ENCODE measurements around the gene DDX25. TPM values are rescaled to one million over a fixed set of nuclear protein-coding genes. Genes with fewer than 3 reads are reported as not detected.

The DDX25 gene
- total and polyA plus RNA-seq, 9 of the 15 experiments (the other 6 are each of a cell fraction or from before 2014, with no cell fraction given): not detected

- TF ChIP-seq RBM15 (IDR thresholded peaks at IDR 0.05; ENCODE audit: insufficient read depth, low read length) (no peak), HCFC1 (IDR thresholded peaks at IDR 0.05; ENCODE audit: low read depth, low read length) (no peak), ZNF830 (CRISPR knock-in tag; IDR thresholded peaks at IDR 0.05) (no peak), SRSF9 (IDR thresholded peaks at IDR 0.05; ENCODE audit: borderline replicate concordance, low read depth, low read length) (no peak), NFRKB (IDR thresholded peaks at IDR 0.05; ENCODE audit: low read depth) (no peak), KLF16 (IDR thresholded peaks at IDR 0.05) (no peak), ETV5 (CRISPR knock-in tag; IDR thresholded peaks at IDR 0.05; ENCODE audit: low read depth) (no peak), TFE3 (CRISPR knock-in tag; IDR thresholded peaks at IDR 0.05) (no peak), ZBTB7A (IDR thresholded peaks at IDR 0.05; ENCODE audit: borderline replicate concordance, control insufficient read depth, low read depth, low read length) (no peak)
These were observed 73.9 kb downstream of the DDX25 start (continued) for GRCh38 chr11:125978181-125978716.

Other genes with a start within 250 kb of the DDX25 start
Only the 7 nearest of the 9 such genes appear.
- gene PATE1, start 158.2 kb upstream of the DDX25 start, total RNA-seq (2014; rRNA removed): not detected in 2 replicates
- gene PATE1, start 158.2 kb upstream of the DDX25 start, total RNA-seq (2014; rRNA removed; fragmentation: Illumina TruSeq; extraction: Trizol): not detected in 2 replicates
- not detected in 2 replicates for gene PATE1, start 158.2 kb upstream of the DDX25 start, total RNA-seq (2015; rRNA removed; fragmentation: Illumina TruSeq; extraction: Trizol)
- gene PATE1, start 158.2 kb upstream of the DDX25 start, total RNA-seq (2021): not detected in 2 replicates
- not detected in 2 replicates for gene PATE1, start 158.2 kb upstream of the DDX25 start, polyA plus RNA-seq (2011; rRNA removed)
- not detected in 2 replicates for gene PATE1, start 158.2 kb upstream of the DDX25 start, polyA plus RNA-seq (2014; fragmentation: Illumina TruSeq; extraction: Trizol)
- gene PATE1, start 158.2 kb upstream of the DDX25 start, polyA plus RNA-seq (2014; fragmentation: Nextera tagmentation; extraction: Ambion mirVana): not detected
- gene PATE1, start 158.2 kb upstream of the DDX25 start, polyA plus RNA-seq (2014; rRNA removed): not detected in 2 replicates
- not detected in 2 replicates for gene PATE2, start 125.7 kb upstream of the DDX25 start, total RNA-seq (2014; rRNA removed)
- not detected in 2 replicates for gene PATE2, start 125.7 kb upstream of the DDX25 start, total RNA-seq (2014; rRNA removed; fragmentation: Illumina TruSeq; extraction: Trizol)
- not detected in 2 replicates for gene PATE2, start 125.7 kb upstream of the DDX25 start, total RNA-seq (2015; rRNA removed; fragmentation: Illumina TruSeq; extraction: Trizol)
- gene PATE2, start 125.7 kb upstream of the DDX25 start, total RNA-seq (2021): not detected in 2 replicates
- not detected in 2 replicates for gene PATE2, start 125.7 kb upstream of the DDX25 start, polyA plus RNA-seq (2011; rRNA removed)
- not detected in 2 replicates for gene PATE2, start 125.7 kb upstream of the DDX25 start, polyA plus RNA-seq (2014; fragmentation: Illumina TruSeq; extraction: Trizol)
- gene PATE2, start 125.7 kb upstream of the DDX25 start, polyA plus RNA-seq (2014; fragmentation: Nextera tagmentation; extraction: Ambion mirVana): not detected
- gene PATE2, start 125.7 kb upstream of the DDX25 start, polyA plus RNA-seq (2014; rRNA removed): 0.05 TPM in 1 of 2 replicates, not detected in the other
- gene PATE3, start 116.4 kb upstream of the DDX25 start, total RNA-seq (2014; rRNA removed): not detected in 2 replicates
- gene PATE3, start 116.4 kb upstream of the DDX25 start, total RNA-seq (2014; rRNA removed; fragmentation: Illumina TruSeq; extraction: Trizol): not detected in 2 replicates
- gene PATE3, start 116.4 kb upstream of the DDX25 start, total RNA-seq (2015; rRNA removed; fragmentation: Illumina TruSeq; extraction: Trizol): not detected in 2 replicates
- not detected in 2 replicates for gene PATE3, start 116.4 kb upstream of the DDX25 start, total RNA-seq (2021)
- gene PATE3, start 116.4 kb upstream of the DDX25 start, polyA plus RNA-seq (2011; rRNA removed): not detected in 2 replicates
- not detected in 2 replicates for gene PATE3, start 116.4 kb upstream of the DDX25 start, polyA plus RNA-seq (2014; fragmentation: Illumina TruSeq; extraction: Trizol)
- not detected for gene PATE3, start 116.4 kb upstream of the DDX25 start, polyA plus RNA-seq (2014; fragmentation: Nextera tagmentation; extraction: Ambion mirVana)
- gene PATE3, start 116.4 kb upstream of the DDX25 start, polyA plus RNA-seq (2014; rRNA removed): not detected in 2 replicates
- gene PATE4, start 71.2 kb upstream of the DDX25 start, total RNA-seq (2014; rRNA removed): not detected in 2 replicates
- not detected in 2 replicates for gene PATE4, start 71.2 kb upstream of the DDX25 start, total RNA-seq (2014; rRNA removed; fragmentation: Illumina TruSeq; extraction: Trizol)
- gene PATE4, start 71.2 kb upstream of the DDX25 start, total RNA-seq (2015; rRNA removed; fragmentation: Illumina TruSeq; extraction: Trizol): not detected in 2 replicates
- not detected in 2 replicates for gene PATE4, start 71.2 kb upstream of the DDX25 start, total RNA-seq (2021)
- not detected in 2 replicates for gene PATE4, start 71.2 kb upstream of the DDX25 start, polyA plus RNA-seq (2011; rRNA removed)
- gene PATE4, start 71.2 kb upstream of the DDX25 start, polyA plus RNA-seq (2014; fragmentation: Illumina TruSeq; extraction: Trizol): not detected in 2 replicates
- not detected for gene PATE4, start 71.2 kb upstream of the DDX25 start, polyA plus RNA-seq (2014; fragmentation: Nextera tagmentation; extraction: Ambion mirVana)
- gene PATE4, start 71.2 kb upstream of the DDX25 start, polyA plus RNA-seq (2014; rRNA removed): not detected in 2 replicates
- 3.3 and 3.8 TPM in 2 replicates for gene HYLS1, start 16.8 kb upstream of the DDX25 start, total RNA-seq (2014; rRNA removed)
- 4.8 and 5.7 TPM in 2 replicates for gene HYLS1, start 16.8 kb upstream of the DDX25 start, total RNA-seq (2014; rRNA removed; fragmentation: Illumina TruSeq; extraction: Trizol)
- gene HYLS1, start 16.8 kb upstream of the DDX25 start, total RNA-seq (2015; rRNA removed; fragmentation: Illumina TruSeq; extraction: Trizol): 5.1 and 5.6 TPM in 2 replicates
- 2.7 and 3.6 TPM in 2 replicates for gene HYLS1, start 16.8 kb upstream of the DDX25 start, total RNA-seq (2021)
- gene HYLS1, start 16.8 kb upstream of the DDX25 start, polyA plus RNA-seq (2011; rRNA removed): 1.1 and 3.2 TPM in 2 replicates
- 3.8 and 5.1 TPM in 2 replicates for gene HYLS1, start 16.8 kb upstream of the DDX25 start, polyA plus RNA-seq (2014; fragmentation: Illumina TruSeq; extraction: Trizol)
- 1 to 10 TPM; 7.4 to 8.2 TPM for gene HYLS1, start 16.8 kb upstream of the DDX25 start, polyA plus RNA-seq (2014; fragmentation: Nextera tagmentation; extraction: Ambion mirVana)
- gene HYLS1, start 16.8 kb upstream of the DDX25 start, polyA plus RNA-seq (2014; rRNA removed): 3.2 and 4.6 TPM in 2 replicates
- gene PUS3, start 1.3 kb upstream of the DDX25 start, total RNA-seq (2014; rRNA removed): 16.4 and 18.4 TPM in 2 replicates
- 40.6 and 46.2 TPM in 2 replicates for gene PUS3, start 1.3 kb upstream of the DDX25 start, total RNA-seq (2014; rRNA removed; fragmentation: Illumina TruSeq; extraction: Trizol)
- gene PUS3, start 1.3 kb upstream of the DDX25 start, total RNA-seq (2015; rRNA removed; fragmentation: Illumina TruSeq; extraction: Trizol): 28.4 and 35.9 TPM in 2 replicates
- 19.1 and 22.5 TPM in 2 replicates for gene PUS3, start 1.3 kb upstream of the DDX25 start, total RNA-seq (2021)
- 7.8 and 16.5 TPM in 2 replicates for gene PUS3, start 1.3 kb upstream of the DDX25 start, polyA plus RNA-seq (2011; rRNA removed)
- 25.9 and 39.0 TPM in 2 replicates for gene PUS3, start 1.3 kb upstream of the DDX25 start, polyA plus RNA-seq (2014; fragmentation: Illumina TruSeq; extraction: Trizol)
- gene PUS3, start 1.3 kb upstream of the DDX25 start, polyA plus RNA-seq (2014; fragmentation: Nextera tagmentation; extraction: Ambion mirVana): 10 to 100 TPM; 39.6 to 49.2 TPM
- 15.6 and 25.4 TPM in 2 replicates for gene PUS3, start 1.3 kb upstream of the DDX25 start, polyA plus RNA-seq (2014; rRNA removed)
- not detected in 2 replicates for gene VSIG10L2, start 41.5 kb downstream of the DDX25 start, total RNA-seq (2014; rRNA removed)
- not detected in 2 replicates for gene VSIG10L2, start 41.5 kb downstream of the DDX25 start, total RNA-seq (2014; rRNA removed; fragmentation: Illumina TruSeq; extraction: Trizol)
- not detected in 2 replicates for gene VSIG10L2, start 41.5 kb downstream of the DDX25 start, total RNA-seq (2015; rRNA removed; fragmentation: Illumina TruSeq; extraction: Trizol)
- gene VSIG10L2, start 41.5 kb downstream of the DDX25 start, total RNA-seq (2021): not detected in 2 replicates
- not detected in 2 replicates for gene VSIG10L2, start 41.5 kb downstream of the DDX25 start, polyA plus RNA-seq (2011; rRNA removed)
- not detected in 2 replicates for gene VSIG10L2, start 41.5 kb downstream of the DDX25 start, polyA plus RNA-seq (2014; fragmentation: Illumina TruSeq; extraction: Trizol)
- gene VSIG10L2, start 41.5 kb downstream of the DDX25 start, polyA plus RNA-seq (2014; fragmentation: Nextera tagmentation; extraction: Ambion mirVana): not detected
- not detected in 2 replicates for gene VSIG10L2, start 41.5 kb downstream of the DDX25 start, polyA plus RNA-seq (2014; rRNA removed)

All from K562 (cell line).